HG02678 (cell line): Measurements from ENCODE around the gene GPR68.
"Not testable (repeated sequence)": the region's sequence is repeated elsewhere in the genome, so short reads cannot be mapped to it uniquely, and the experiment has no call there.

Experiments used
- ATAC-seq: cut with Tn5 transposase; IDR thresholded peaks from one replicate; pipeline ENCODE4 v1.9.1; 2021; ENCODE audit warnings: mild to moderate bottlenecking, moderate library complexity; ENCODE audit not compliant: unreplicated experiment

GPR68 gene

GRCh38 chr14:91254461-91254860, 10.0 kb upstream of the GPR68 start:
- ATAC-seq, result no peak

DNA sequence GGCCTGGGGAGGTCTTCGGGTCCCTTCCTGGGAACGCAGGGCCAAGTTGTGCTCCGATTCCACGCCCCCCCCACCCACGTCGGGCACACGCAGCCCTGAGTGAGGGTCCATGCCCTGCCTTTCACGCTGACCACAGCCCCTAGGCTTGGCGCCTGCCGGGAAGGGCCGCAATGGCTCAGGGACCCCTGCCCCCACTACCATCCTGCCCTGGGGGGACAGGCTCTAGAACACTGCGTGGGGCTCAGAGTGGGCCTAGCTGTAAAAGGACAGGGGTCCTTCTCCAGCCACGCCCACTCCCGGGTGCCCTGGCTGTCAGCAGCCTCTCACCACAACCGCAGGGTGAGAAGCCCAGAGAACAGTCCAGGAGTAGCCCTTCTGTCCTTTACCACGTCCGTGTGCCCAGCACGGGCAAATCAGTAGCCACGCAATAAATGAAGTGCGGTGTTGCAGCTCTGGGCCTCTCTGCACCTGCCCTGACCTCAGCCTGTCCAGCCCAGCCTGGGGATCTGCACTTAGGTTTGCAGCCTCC, 9.4 kb upstream of the GPR68 start:
- no peak for ATAC-seq

DNA sequence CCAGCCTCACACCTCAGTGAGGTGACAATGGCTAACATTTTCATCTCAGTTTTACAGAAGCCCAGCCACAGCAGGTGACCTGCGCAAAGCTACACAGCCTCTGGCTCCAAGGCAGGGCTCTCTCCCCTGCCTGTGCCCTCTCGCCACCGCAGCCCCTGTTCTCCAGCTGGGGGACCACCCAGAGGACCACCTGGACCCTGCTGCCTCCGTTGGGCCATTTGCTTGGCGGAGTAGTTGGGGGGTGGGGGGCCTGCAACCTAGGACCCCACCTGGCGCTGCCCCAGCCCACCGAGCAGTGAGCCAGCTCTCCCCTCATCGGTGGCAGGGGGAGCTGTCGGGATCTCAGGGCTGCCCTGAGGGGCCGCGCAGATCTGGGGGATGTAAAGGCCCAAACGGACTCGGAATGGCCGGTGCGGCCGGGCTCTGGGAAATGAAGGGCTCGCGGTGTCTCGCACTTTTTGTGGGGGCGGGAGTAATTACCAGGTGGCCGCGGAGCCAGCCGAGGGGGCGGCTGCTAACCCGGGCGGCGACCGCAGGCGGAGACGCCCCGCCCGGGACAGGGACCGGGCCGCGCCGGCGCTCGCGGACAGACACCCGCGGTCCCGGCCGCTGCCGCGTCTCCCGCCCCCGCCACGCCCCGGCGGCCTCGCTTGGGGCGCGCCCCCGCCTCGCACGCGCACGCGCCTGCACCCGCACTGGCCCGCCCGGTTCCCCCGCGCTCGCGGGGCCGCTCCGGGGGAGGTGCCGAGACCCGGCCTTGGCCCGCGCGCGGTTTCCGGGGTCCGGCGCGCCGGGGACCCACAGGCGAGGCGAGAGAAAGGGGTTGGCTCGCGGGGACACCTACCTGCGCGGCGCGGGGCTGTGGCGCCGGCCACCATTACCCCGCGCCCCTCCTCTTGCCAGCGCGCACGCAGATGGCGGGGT, 8.6 kb upstream of the GPR68 start:
- peak; percentile 34 for ATAC-seq

DNA sequence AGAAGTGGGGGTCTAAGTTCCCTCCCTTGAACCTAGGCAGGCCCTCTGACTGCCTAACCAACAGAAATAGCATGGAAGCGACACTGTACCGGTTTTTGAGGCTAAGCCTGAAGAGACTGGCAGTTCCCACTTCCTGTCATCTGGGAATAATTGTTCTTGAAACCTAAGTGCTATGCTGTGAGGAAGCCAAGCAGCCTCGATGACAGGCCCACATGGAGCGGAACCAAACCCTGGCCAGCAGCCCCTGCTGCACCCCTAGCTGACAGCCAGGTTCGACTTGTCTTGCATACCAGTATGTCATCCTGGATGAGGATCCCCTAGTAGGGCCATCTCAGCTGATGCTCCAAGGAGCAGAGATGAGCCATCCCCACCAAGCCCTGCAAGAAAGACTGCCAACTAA, 6.4 kb upstream of the GPR68 start:
- ATAC-seq, result no peak

- ATAC-seq, result peak; percentile 86
Measured at GRCh38 chr14:91249841-91250616, 5.5 kb upstream of the GPR68 start.

DNA sequence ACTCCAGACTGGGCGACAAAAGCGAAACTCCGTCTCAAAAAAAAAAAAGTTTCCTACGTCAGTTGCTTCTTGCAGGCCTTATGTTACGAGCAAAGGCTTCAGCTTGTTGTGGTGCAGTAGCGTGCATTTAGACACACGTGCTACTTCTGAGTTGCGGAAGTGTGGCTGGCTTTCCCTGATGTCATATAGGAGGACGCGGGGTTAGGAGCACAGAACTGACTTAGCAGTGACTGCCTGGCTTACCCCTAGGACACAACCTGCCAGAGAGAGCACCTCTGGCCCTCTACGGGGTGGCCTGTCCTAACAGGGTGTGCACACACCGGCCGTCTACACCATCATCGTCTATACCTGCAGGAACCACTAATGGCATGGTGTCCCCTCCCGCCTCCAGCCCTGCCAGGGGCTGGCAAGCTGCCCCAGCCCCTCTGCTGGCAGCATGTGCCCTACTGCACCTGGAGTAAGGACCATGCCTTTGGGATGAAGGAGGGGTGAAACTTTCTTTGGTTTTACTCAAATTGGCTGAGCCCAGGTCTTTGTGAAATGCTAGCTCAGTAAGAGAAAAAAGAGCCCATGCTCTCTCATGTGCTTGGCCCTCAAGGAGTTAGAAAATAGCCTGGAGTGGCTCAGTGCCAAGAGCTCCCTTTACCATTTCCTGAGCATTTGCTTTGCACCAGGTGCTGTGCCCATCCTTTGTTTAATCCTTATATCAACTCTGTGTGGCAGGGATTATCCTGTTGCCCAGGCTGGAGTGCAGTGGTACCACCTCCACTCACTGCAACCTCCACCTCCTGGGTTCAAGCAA, 1.7 kb upstream of the GPR68 start:
- no peak for ATAC-seq

- ATAC-seq, result not testable (repeated sequence)
Measured at GRCh38 chr14:91245616-91246015, 1.1 kb upstream of the GPR68 start.

DNA sequence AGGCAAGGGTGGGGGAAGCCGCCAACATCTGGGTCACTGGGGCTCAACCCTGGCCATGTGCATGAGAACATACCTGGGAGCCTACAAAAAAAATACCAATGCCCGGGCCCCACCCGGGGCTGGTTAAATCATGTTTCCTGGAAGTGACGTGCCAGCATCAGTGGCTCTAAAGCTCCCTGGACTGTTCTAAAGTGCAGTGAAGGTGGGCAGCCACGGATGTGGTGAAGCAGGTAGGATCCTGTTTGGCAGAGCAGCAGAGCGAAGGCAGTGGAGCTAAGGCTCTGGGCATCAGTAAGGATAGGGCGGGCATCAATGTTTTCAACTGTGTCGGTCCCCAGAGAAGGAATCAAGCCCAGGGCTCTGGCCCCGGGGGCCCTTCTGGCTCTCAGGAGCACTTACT, 525 bp upstream of the GPR68 start:
- ATAC-seq, result no peak

GRCh38 chr14:91243074-91243471, 1.4 kb downstream of the GPR68 start:
- ATAC-seq, result peak; percentile 1

- no peak for ATAC-seq
Measured at GRCh38 chr14:91242635-91243034, 1.9 kb downstream of the GPR68 start.

DNA sequence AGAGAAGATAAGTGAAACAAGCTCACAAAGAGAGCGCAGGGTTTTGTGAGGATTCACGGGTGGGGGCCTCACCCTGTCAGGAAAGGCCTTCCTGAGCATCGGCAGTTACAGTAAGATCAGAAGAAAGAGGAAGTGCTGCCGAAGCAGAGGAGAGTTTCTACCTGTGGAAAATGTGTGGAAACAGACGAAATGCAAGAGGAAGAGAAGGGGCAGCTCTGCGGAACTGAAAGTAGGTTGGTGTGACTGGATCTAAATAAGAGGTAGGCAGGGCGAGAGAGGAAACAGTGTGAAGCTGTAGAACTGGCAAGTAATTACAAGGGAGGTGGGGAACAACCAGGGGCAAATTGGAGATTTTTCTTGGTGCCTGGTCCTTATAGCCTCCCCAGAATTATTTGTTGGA, 2.6 kb downstream of the GPR68 start:
- ATAC-seq, result peak; percentile 60

DNA sequence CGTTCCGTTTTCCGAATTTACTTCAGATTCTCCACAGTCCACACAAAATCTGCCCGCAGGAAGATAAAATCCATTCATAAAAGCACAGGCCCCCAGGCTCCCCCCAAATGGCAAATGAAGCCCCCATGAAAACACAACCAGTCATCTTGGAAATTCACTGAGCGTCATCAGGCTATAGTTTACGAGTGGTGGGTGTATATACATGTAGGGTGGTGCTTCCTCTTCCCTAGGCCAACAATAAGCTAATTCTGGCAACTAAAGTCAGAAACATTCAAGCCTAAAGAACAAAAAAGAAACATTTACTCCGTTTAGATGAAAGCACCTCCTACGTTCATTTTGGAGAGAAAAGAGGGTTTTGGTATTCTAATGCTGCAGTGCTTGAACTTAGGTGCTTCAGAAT, 5.8 kb downstream of the GPR68 start:
- no peak for ATAC-seq

GRCh38 chr14:91238085-91238484, 6.4 kb downstream of the GPR68 start:
- no peak for ATAC-seq

DNA sequence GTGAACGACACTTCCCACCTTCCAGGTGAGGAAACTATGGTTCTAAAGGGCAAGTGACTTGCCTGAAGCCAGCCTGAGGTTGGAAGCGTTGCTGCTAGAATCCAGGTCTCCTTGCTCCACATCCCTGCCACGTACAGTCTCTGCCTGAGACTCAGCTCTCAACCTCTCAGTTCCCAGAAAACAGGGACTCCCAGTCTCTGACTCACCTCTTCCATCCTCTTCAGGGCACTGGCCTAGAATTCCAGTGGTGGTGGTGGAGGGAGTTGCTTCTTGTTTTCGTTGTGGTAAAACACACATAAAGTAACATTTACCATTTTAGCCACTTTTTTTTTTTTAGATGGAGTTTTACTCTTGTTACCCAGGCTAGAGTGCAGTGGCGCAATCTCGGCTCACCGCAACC, 7.3 kb downstream of the GPR68 start:
- no peak for ATAC-seq

GRCh38 chr14:91235841-91236240, 8.7 kb downstream of the GPR68 start:
- ATAC-seq, result no peak

GRCh38 chr14:91234791-91235114, 9.8 kb downstream of the GPR68 start:
- no peak for ATAC-seq

DNA sequence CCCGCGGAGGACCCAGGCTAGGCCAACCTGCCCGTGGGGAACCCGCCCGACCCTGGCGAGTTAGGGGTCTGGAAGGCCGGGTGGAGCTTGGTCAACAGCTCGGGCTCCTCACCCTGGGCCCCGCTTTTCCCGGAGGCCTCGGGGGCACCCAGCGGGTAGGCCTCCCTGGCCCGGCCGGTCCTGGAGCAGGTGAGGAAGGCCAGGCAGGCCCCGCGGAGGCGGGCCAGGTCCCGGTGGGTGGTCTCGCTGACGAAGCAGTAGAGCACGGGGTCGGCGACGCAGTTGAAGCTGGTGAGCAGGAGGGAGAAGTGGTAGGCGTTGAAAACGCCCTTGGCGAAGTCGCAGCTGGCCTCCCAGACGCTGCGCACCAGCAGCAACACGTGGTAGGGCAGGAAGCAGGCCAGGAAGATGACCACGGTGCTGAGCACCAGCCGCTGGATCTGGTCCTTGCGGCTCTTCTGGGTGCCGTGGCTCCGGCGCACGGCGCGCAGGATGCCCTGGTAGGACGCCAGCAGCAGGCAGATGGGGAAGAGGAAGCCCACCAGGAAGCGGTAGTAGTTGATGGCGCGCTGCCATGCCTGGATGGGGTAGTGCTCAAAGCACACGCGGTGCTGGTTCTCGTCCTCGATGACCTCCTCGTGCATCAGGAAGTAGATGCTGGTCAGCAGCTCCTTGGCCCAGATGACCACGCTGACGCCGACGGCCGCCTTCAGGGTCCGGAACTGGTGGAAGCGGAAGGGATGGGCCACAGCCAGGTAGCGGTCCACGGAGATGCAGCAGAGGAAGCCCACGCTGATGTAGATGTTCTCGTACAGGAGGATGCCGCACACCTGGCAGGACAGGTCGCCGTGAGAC, 10.3 kb downstream of the GPR68 start:
- no peak for ATAC-seq

- no peak for ATAC-seq
Measured at GRCh38 chr14:91232603-91233002, 11.9 kb downstream of the GPR68 start.

- no peak for ATAC-seq
Measured at GRCh38 chr14:91232052-91232451, 12.5 kb downstream of the GPR68 start.

- ATAC-seq, result no peak
Measured at GRCh38 chr14:91231446-91231845, 13.1 kb downstream of the GPR68 start.
